Measurements from ENCODE around the gene NDUFB6.
"Not testable (repeated sequence)": the region's sequence is repeated elsewhere in the genome, so short reads cannot be mapped to it uniquely, and the experiment has no call there.

The NDUFB6 gene

GRCh38 chr9:32524558-32524891, 48.4 kb downstream of the NDUFB6 start:
- DNase-seq (ENCODE audit: low read depth in 2 of 2): not testable (repeated sequence)

DNA sequence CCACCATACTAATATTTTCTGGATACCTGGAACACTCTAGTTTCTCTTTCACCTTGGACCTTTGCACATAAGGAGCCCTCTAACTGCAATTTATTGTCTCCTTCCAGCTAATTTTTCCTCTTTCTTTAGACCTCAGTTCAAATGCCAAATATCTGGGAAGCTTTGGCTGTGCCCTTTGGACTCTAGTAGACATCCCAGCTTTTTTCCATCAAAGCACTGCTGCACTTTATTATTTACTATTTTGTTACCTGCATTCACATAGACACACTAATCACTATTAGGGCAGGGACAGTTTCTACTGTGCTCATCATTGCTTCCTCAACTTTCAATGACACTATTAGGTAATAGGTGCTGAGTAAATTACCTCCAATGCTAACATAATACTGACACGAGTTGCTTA, 49.0 kb downstream of the NDUFB6 start:
- DNase-seq (ENCODE audit: low read depth in 2 of 2): no peak

DNA sequence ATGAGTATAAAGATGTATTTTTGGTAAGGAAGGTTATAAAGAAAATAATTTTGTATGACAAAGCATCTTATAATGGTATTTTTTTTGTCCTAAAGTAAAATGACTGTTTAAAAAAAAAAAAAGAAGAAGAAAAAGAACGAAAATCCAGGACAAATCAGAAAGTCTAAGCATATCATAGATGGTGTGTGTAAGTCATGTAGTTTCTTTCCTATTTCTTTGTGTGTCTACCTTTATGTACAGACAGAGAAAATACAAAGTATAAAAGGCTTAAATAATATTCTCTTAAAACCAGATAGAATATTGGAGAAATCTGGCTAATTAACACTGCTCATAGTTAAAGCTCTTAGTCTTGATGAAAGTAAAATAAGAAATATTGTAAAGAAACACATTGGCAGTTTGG, 54.7 kb downstream of the NDUFB6 start:
- DNase-seq (ENCODE audit: low read depth in 2 of 2): no peak

DNA sequence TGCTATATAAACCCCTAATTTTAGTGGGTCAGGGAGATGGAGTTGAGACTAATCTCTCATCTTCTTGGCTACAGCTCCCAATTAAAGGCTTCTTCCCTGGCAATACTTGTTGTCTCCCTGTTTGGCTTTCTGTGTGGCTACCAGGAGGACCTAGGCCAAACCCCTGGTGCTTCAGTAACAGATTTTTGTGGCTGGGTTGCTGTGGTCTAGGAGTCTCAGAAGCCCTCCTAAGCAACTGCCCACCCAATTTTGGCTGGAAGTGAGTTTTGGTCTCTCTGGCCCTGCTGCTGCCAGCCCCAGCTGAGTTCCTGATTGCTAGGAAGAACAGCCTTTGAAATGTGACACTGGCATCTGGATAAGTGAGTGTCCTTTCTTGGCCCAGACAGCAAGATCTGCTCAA, 56.7 kb downstream of the NDUFB6 start:
- DNase-seq (ENCODE audit: low read depth in 2 of 2): no peak

- DNase-seq (ENCODE audit: low read depth in 2 of 2): no peak
Measured at GRCh38 chr9:32508728-32509127, 64.2 kb downstream of the NDUFB6 start.

DNA sequence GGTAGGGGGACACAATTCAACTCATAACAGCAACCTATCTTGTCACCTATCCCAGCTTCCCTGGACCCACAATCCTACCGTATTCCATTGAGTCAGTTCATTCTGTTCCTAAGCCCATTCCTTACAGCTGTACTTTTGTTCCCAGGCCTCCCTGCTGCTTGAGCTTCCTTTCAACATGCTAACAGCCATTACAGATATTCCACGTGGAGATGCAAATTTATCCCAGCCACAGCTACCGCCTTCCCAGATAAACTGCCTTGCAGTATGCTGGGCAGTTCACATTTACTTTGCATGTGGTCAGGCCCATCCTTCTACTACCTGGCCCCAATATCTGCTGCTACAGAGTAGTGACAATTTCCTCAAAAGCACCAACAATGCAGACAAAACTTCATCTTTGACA, 70.0 kb downstream of the NDUFB6 start:
- no peak for DNase-seq (ENCODE audit: low read depth in 2 of 2)
